ENCODE data around the gene ELMO3. TPM values are rescaled to one million over a fixed set of nuclear protein-coding genes. Genes with fewer than 3 reads are reported as not detected.

ELMO3 gene
- total RNA-seq, 2 donors from 2014 or later = 6.6 to 7.1 TPM

DNA sequence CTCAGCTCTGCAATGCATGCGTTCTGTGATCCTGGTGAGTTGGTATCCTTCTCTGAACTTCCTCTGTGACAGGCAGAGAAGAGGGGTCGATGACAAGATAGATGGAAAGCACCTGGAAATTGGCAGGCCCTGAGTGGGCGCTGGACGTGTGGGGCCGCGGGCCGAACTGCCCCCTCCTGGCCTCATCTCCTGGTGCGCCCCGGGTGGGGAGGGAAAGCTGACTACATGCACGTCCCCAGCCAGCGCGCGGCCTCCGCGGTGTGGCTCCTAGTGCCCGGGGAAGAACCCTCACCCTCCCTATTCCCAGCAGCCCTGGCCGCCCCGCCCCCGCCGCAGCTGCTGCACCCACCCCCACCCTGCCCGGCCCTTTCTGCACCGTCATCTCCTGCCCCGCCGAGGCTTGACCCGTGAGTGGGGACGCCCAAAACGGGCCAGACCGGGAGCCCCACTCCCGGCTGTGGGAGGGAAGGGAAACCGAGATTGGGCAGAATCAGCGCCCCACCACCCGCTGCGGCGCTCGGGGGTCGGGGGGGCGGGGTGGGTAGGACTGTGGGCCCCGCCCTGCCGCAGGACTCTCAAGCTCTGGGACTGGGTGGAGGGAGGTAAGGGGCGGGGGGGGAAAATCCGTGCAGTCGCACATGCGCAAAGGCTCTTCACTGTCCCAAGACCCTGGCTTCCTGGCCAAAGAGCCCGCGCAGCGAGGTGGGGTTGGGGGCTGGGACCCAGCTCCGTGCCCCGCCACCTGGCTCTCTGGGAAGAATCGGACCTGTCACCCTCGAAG lies 28.6 kb upstream of the ELMO3 start, which contains the start of gene NOL3:
Gene NOL3 (plus strand): TSS at position 371 of the 781 bp plus-strand sequence.
- H3K4me1 Mint-ChIP-seq = peaks cover 42% of the 10 kb centered on the region
- peak; percentile 69 for ATAC-seq (replicated peaks)

DNA sequence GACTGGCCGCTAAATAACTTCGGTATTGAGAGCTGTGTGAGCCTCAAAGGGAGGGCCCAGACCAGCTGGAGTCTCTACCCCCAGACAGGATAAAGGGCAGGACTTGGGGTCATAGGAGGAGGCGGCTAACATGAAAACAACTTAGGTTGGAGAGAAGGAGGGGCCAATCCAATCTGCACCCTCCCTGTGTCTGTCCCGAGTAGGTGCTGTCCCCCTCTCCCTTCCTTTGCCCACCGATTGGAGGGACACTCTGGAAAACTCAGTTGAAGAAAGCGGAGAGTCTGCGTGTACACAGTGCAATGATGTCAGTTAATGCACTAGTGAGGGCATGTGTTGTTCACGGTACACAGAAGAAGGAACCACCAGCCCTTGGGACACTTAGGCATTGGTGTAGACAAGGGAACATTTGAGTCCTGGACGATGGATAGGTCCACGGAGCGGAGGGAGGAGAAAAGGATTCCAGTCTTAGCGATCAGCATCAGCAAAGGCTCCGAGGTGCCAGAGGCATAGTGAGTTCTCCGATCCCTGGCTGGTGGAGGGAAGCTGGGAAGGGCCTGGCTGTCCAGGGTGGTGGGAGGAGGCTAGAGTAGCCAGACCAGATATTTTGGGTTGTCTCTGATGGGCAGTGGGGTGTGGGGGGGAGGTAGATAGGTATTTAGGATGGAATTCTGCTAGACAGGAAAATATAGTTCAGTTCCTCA lies 27.8 kb upstream of the ELMO3 start:
- Mint-ChIP-seq H3K27ac (peak overlapping the region; percentile 92), H3K36me3 (ENCODE audit: low read depth) (peaks cover 90% of the 10 kb centered on the region), H3K4me3 (peak overlapping the region; percentile 99), H3K27me3 (peaks cover 20% of the 10 kb centered on the region), H3K4me1 (peaks cover 48% of the 10 kb centered on the region), H3K9me3 (no peaks in the 10 kb centered on the region)
- peak; percentile 24 for ATAC-seq (replicated peaks)

More for the DNA sequence above, 28.6 kb upstream of the ELMO3 start, which contains the start of gene NOL3:
- H3K4me3 Mint-ChIP-seq = peak within 1 kb of the TSS; percentile 99
- H3K27ac Mint-ChIP-seq = peak within 1 kb of the TSS; percentile 92
- no peaks in the 10 kb centered on the region for H3K9me3 Mint-ChIP-seq
- peaks cover 21% of the 10 kb centered on the region for H3K27me3 Mint-ChIP-seq
- peaks cover 86% of the 10 kb centered on the region for H3K36me3 Mint-ChIP-seq (ENCODE audit: low read depth)

- Mint-ChIP-seq H3K4me1 (peaks cover 55% of the 10 kb centered on the region), H3K27me3 (peaks cover 14% of the 10 kb centered on the region), H3K27ac (peak overlapping the region; percentile 86), H3K9me3 (no peaks in the 10 kb centered on the region), H3K4me3 (peak overlapping the region; percentile 99), H3K36me3 (ENCODE audit: low read depth) (peaks cover 92% of the 10 kb centered on the region)
- ATAC-seq (replicated peaks) = no peak
Observed at GRCh38 chr16:67173323-67173722, 25.6 kb upstream of the ELMO3 start.

DNA sequence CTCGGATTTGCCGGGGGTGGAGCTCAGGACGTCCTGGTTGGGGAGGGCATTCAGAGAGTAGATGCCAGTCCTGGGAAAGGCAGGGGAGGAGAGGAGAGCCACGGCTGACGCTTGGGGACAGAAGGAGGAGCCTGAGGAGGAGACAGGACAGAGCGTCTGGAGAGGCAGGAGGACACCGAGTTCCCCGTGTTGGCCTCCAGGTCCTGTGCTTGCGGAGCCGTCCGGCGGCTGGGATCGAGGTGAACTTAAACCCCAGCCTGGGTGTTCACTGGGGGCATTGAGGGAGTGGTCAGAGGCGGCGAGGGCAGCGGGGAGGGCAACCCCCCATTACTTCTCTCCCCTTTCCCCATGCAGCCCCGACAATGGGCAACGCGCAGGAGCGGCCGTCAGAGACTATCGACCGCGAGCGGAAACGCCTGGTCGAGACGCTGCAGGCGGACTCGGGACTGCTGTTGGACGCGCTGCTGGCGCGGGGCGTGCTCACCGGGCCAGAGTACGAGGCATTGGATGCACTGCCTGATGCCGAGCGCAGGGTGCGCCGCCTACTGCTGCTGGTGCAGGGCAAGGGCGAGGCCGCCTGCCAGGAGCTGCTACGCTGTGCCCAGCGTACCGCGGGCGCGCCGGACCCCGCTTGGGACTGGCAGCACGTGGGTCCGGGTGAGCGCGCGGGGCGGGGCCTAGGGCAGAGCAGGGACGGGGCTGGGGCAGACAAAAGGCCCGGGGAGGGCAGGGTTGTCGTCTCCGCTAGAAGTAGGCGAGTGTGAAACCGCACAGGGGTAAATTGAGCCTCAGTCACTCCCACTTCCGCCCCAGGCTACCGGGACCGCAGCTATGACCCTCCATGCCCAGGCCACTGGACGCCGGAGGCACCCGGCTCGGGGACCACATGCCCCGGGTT lies 24.9 kb upstream of the ELMO3 start:
- ATAC-seq (replicated peaks) = peak; percentile 54
- Mint-ChIP-seq H3K36me3 (ENCODE audit: low read depth) (peaks cover 88% of the 10 kb centered on the region), H3K9me3 (no peaks in the 10 kb centered on the region), H3K27ac (peak overlapping the region; percentile 86), H3K27me3 (peaks cover 14% of the 10 kb centered on the region), H3K4me1 (peaks cover 56% of the 10 kb centered on the region), H3K4me3 (peak overlapping the region; percentile 99)

DNA sequence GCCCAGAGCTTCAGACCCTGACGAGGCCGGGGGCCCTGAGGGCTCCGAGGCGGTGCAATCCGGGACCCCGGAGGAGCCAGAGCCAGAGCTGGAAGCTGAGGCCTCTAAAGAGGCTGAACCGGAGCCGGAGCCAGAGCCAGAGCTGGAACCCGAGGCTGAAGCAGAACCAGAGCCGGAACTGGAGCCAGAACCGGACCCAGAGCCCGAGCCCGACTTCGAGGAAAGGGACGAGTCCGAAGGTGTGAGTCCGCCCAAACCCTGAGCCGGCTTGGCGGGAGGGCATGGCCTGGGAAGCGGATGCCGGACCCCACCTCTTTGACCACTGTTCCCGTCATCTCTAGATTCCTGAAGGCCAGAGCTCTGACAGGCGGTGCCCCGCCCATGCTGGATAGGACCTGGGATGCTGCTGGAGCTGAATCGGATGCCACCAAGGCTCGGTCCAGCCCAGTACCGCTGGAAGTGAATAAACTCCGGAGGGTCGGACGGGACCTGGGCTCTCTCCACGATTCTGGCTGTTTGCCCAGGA lies 24.2 kb upstream of the ELMO3 start:
- ATAC-seq (replicated peaks) = no peak
- Mint-ChIP-seq H3K27me3 (peaks cover 14% of the 10 kb centered on the region), H3K27ac (no peak overlapping the region), H3K4me1 (peaks cover 57% of the 10 kb centered on the region), H3K9me3 (no peaks in the 10 kb centered on the region), H3K4me3 (peak overlapping the region; percentile 99), H3K36me3 (ENCODE audit: low read depth) (peaks cover 81% of the 10 kb centered on the region)

- Mint-ChIP-seq H3K27ac (peak overlapping the region; percentile 56), H3K9me3 (no peaks in the 10 kb centered on the region), H3K36me3 (ENCODE audit: low read depth) (peaks cover 62% of the 10 kb centered on the region), H3K27me3 (peaks cover 8% of the 10 kb centered on the region), H3K4me3 (peak overlapping the region; percentile 99), H3K4me1 (peaks cover 42% of the 10 kb centered on the region)
- no peak for ATAC-seq (replicated peaks)
Observed at GRCh38 chr16:67176662-67177061, 22.3 kb upstream of the ELMO3 start.

DNA sequence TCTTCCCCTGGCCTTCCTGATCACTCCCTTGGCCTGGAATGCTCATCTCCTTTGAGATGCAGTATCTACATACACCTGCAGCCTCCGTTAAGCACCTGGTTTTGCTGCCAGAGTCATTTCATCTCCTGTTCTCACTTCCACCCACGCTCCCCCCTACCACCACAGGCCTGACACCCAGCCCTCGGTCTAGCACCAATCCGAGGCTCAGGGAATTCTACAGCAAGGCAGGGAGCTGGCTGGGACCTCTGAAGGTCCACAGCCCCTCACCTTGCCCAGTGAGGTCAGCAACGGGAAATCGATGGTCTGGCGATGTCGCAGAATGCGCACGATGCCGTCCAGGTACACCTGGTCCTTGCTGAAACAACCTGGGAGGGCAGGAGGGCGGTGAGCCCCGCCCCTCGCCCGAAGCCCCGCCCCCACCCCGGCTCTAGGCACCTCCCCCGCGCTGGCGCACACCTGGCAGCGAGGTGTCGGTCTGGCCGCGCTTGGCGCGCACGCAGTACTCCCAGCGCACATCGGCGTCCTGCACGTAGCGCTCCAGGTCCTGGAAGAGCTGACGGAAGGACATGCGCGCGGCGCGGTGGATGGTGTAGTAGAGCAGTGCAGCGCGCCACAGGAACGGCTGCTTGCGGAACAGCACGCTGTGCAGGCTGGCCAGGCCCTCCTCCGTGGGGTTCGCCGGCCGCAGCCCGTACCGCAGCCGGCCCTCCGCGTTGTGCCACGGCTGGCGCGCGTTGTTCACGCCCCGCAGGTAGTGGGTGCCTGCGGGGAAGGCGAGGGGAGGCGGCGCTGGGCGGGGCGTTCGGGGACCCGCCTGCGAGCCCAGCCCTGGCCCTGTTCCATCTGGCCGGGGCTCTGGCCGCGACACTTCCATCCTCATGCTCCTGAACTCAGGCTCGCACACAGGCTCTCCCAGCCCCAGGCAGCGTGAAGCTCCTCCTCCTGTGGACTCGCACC lies 20.9 kb upstream of the ELMO3 start:
- peaks cover 57% of the 10 kb centered on the region for H3K36me3 Mint-ChIP-seq (ENCODE audit: low read depth)
- no peaks in the 10 kb centered on the region for H3K9me3 Mint-ChIP-seq
- H3K4me3 Mint-ChIP-seq = peak overlapping the region; percentile 99
- peak overlapping the region; percentile 56 for H3K27ac Mint-ChIP-seq
- peaks cover 5% of the 10 kb centered on the region for H3K27me3 Mint-ChIP-seq
- peak; percentile 54 for ATAC-seq (replicated peaks)
- H3K4me1 Mint-ChIP-seq = peaks cover 37% of the 10 kb centered on the region

GRCh38 chr16:67179421-67180080 lies 19.4 kb upstream of the ELMO3 start:
- H3K4me3 Mint-ChIP-seq = peak overlapping the region; percentile 99
- no peak for ATAC-seq (replicated peaks)
- no peaks in the 10 kb centered on the region for H3K27me3 Mint-ChIP-seq
- peaks cover 28% of the 10 kb centered on the region for H3K4me1 Mint-ChIP-seq
- no peak overlapping the region for H3K27ac Mint-ChIP-seq
- H3K36me3 Mint-ChIP-seq (ENCODE audit: low read depth) = peaks cover 42% of the 10 kb centered on the region
- no peaks in the 10 kb centered on the region for H3K9me3 Mint-ChIP-seq

DNA sequence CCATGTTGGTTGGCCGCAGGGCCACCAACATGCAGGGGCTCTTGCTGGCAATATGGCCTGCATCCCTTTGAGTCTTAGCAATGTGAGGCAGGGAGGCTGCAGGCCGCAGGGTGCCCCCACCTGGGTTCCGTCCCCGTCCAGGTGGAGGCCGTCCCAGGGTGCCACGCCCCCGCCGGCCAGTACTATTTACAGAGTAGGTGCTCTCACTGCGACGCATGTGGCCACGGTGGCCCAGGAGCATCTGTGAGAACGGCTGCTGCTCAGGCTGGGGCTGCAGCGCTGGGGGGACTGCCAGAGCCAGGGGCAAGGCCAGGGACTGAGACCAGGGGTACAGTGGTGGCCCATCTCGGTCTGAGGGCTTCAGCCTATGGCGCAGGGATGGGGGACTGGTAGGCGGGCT lies 18.8 kb upstream of the ELMO3 start:
- no peak overlapping the region for H3K4me3 Mint-ChIP-seq
- peaks cover 29% of the 10 kb centered on the region for H3K4me1 Mint-ChIP-seq
- no peaks in the 10 kb centered on the region for H3K27me3 Mint-ChIP-seq
- no peak overlapping the region for H3K27ac Mint-ChIP-seq
- ATAC-seq (replicated peaks) = no peak
- peaks cover 37% of the 10 kb centered on the region for H3K36me3 Mint-ChIP-seq (ENCODE audit: low read depth)
- H3K9me3 Mint-ChIP-seq = no peaks in the 10 kb centered on the region

DNA sequence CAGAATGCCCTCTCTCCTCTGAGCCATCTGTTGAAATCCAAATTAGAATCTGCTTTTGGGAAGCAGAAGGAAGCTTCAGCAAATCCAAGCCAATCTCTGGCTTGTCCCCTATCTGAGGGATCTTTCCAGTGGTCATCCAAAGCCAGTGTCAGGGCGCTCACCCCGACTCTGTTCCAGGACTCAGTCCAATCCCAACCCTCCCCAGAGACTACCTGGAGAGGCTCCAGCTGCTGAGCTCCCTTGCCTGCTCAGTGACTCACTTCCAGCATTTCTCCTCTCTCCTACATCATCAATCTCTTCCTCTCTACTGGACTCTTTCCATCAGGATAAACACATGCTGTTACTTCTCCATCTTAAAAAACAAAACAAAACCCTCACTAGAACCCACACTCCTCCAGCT lies 17.6 kb upstream of the ELMO3 start:
- Mint-ChIP-seq H3K9me3 (no peaks in the 10 kb centered on the region), H3K4me3 (no peak overlapping the region), H3K4me1 (peaks cover 27% of the 10 kb centered on the region), H3K36me3 (ENCODE audit: low read depth) (peaks cover 28% of the 10 kb centered on the region), H3K27ac (no peak overlapping the region), H3K27me3 (no peaks in the 10 kb centered on the region)
- ATAC-seq (replicated peaks) = no peak

DNA sequence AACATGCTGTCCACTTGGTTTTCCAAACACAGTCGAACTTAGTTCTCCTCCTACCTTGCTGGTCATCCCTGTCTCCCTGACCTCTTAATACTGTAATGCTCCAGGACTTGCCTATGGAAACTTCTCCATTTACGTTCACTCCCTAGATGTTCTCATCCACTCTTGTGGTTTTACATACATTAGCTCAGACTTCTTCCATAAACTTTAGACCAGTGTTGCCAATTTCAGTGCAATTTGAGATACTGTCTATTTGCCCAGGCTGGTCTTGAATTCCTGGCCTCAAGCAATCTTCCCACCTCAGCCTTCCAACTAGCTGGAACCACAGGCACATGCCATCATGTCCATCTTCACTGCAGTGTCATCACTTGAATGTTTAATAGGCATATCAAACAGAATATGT lies 16.6 kb upstream of the ELMO3 start:
- Mint-ChIP-seq H3K4me1 (peaks cover 22% of the 10 kb centered on the region), H3K27me3 (no peaks in the 10 kb centered on the region), H3K4me3 (no peak overlapping the region), H3K36me3 (ENCODE audit: low read depth) (peaks cover 19% of the 10 kb centered on the region), H3K9me3 (no peaks in the 10 kb centered on the region), H3K27ac (no peak overlapping the region)
- no peak for ATAC-seq (replicated peaks)

DNA sequence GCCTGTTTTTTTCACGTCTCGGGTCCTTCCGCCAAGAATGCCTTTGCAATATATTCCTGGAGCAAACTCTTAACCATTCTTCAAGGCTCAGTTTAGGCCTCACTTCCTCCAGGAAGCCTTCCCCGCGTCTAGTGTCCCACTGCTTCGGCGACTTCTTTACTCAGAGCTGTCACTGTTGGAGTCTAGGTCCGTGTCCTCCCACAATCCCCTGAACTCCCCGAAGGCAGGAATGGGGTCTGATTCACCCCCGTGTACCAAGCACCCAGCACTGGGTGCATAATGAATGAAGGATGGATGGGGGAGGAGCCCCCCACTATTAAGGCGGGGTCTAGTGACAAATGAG lies 15.7 kb upstream of the ELMO3 start:
- peaks cover 13% of the 10 kb centered on the region for H3K4me1 Mint-ChIP-seq
- no peak overlapping the region for H3K4me3 Mint-ChIP-seq

More for the DNA sequence above, 15.7 kb upstream of the ELMO3 start:
- no peaks in the 10 kb centered on the region for H3K27me3 Mint-ChIP-seq
- H3K9me3 Mint-ChIP-seq = no peaks in the 10 kb centered on the region
- ATAC-seq (replicated peaks) = no peak
- H3K36me3 Mint-ChIP-seq (ENCODE audit: low read depth) = peaks cover 9% of the 10 kb centered on the region
- no peak overlapping the region for H3K27ac Mint-ChIP-seq

All from activated T-helper 17 cell treated with anti-CD3 and anti-CD28 coated beads, Interleukin-2, amount 50 U/mL, for 72 hours (primary cell).